Gastrocnemius medialis (tissue), 4 donors: Measurements from ENCODE around the gene AWAT2.

Experiments
- CTCF ChIP-seq, 5 experiments: fragments of 450-650 bp in 3 of 5; fragments of 200-600 bp in 2 of 5; sonication (generic) in 2 of 5; IDR thresholded peaks in 4 of 5; conservative IDR thresholded peaks in 1 of 5; 1 replicate in 4 of 5; 2 replicates in 1 of 5; pipeline ENCODE4 v1.5.1; 2016 to 2019; ENCODE audit warnings: antibody characterized with exemption in 5 of 5, mild to moderate bottlenecking in 3 of 5, moderate library complexity in 3 of 5
- POLR2A ChIP-seq, 2 donors: fragments of 450-650 bp; IDR thresholded peaks; one replicate each; pipeline ENCODE4 v1.6.1; 2017; ENCODE audit warnings: antibody characterized with exemption in 2 of 2, mild to moderate bottlenecking in 2 of 2, moderate library complexity in 2 of 2

GRCh38 chrX:70046978-70047377 is 2.8 kb downstream of the AWAT2 start:
- TF ChIP-seq CTCF (IDR thresholded peaks at IDR 0.05 in 4 of 5, conservative IDR thresholded peaks at IDR 0.05 in 1 of 5) (no peak), POLR2A (IDR thresholded peaks at IDR 0.05) (no peak)
